ENCODE results near the gene HCN2.

The HCN2 gene

DNA sequence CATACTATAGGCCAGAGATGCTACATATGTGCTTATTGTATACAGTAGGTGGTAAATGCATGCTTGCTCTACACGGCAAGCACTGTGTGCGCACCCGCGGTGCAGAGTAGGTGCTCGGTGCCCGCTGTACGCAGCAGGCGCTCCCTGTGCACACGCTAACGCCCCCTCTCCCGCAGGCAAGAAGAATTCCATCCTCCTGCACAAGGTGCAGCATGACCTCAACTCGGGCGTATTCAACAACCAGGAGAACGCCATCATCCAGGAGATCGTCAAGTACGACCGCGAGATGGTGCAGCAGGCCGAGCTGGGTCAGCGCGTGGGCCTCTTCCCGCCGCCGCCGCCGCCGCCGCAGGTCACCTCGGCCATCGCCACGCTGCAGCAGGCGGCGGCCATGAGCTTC lies 25.9 kb downstream of the HCN2 start:
- no peak overlapping the region for H3K4me3 ChIP-seq (ENCODE audit: low read depth, low read length)
- H3K36me3 ChIP-seq = peaks cover 47% of the 10 kb centered on the region
- TF ChIP-seq CTCF (IDR thresholded peaks at IDR 0.05; ENCODE audit: low read depth, low read length) = no peak
- no peak for DNase-seq
- H3K27ac ChIP-seq = no peak overlapping the region
- no peaks in the 10 kb centered on the region for H3K9me3 ChIP-seq (ENCODE audit: severe bottlenecking)
- no peaks in the 10 kb centered on the region for H3K27me3 ChIP-seq (ENCODE audit: insufficient read depth, low read depth, severe bottlenecking)

GRCh38 chr19:616062-616700 lies 26.5 kb downstream of the HCN2 start:
- H3K36me3 ChIP-seq = peaks cover 47% of the 10 kb centered on the region
- no peak for DNase-seq

DNA sequence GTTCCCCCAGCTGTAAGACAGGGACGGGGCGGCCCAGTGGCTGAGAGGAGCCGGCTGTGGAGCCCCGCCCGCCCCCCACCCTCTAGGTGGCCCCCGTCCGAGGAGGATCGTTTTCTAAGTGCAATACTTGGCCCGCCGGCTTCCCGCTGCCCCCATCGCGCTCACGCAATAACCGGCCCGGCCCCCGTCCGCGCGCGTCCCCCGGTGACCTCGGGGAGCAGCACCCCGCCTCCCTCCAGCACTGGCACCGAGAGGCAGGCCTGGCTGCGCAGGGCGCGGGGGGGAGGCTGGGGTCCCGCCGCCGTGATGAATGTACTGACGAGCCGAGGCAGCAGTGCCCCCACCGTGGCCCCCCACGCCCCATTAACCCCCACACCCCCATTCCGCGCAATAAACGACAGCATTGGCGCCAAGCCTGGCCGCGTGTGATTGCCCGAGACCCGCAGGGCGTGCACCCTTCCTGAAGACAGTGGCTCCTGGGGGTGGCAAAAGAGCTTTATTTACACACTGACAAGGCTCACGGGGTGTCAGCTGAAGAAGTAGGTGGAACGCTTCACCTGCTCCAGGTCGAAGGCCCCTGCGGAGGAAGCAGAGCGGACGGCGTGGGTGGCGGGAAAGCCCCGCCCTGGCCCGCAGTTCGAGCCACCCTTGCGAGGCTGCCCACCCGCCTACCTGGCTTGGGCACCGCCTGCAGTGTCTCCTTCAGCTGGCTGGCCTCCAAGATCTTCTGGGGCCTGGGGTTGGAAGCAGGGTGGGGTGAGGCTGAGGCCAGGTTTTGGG lies 27.3 kb downstream of the HCN2 start:
- TF ChIP-seq CTCF (IDR thresholded peaks at IDR 0.05; ENCODE audit: low read depth, low read length) = no peak
- Histone ChIP-seq H3K27me3 (ENCODE audit: insufficient read depth, low read depth, severe bottlenecking) (no peaks in the 10 kb centered on the region), H3K4me3 (ENCODE audit: low read depth, low read length) (no peak overlapping the region), H3K9me3 (ENCODE audit: severe bottlenecking) (no peaks in the 10 kb centered on the region), H3K36me3 (peaks cover 51% of the 10 kb centered on the region), H3K27ac (no peak overlapping the region)
- no peak for DNase-seq

More at GRCh38 chr19:616062-616700, 26.5 kb downstream of the HCN2 start:
- TF ChIP-seq CTCF (IDR thresholded peaks at IDR 0.05; ENCODE audit: low read depth, low read length) = no peak
- H3K4me3 ChIP-seq (ENCODE audit: low read depth, low read length) = no peak overlapping the region
- H3K9me3 ChIP-seq (ENCODE audit: severe bottlenecking) = no peaks in the 10 kb centered on the region
- H3K27ac ChIP-seq = no peak overlapping the region
- no peaks in the 10 kb centered on the region for H3K27me3 ChIP-seq (ENCODE audit: insufficient read depth, low read depth, severe bottlenecking)

- H3K27ac ChIP-seq = no peak overlapping the region
- TF ChIP-seq CTCF (IDR thresholded peaks at IDR 0.05; ENCODE audit: low read depth, low read length) = no peak
- no peak for DNase-seq
- peaks cover 56% of the 10 kb centered on the region for H3K36me3 ChIP-seq
- no peaks in the 10 kb centered on the region for H3K27me3 ChIP-seq (ENCODE audit: insufficient read depth, low read depth, severe bottlenecking)
- H3K4me3 ChIP-seq (ENCODE audit: low read depth, low read length) = no peak overlapping the region
- H3K9me3 ChIP-seq (ENCODE audit: severe bottlenecking) = no peaks in the 10 kb centered on the region
These were observed 28.0 kb downstream of the HCN2 start for GRCh38 chr19:617551-618246.

DNA sequence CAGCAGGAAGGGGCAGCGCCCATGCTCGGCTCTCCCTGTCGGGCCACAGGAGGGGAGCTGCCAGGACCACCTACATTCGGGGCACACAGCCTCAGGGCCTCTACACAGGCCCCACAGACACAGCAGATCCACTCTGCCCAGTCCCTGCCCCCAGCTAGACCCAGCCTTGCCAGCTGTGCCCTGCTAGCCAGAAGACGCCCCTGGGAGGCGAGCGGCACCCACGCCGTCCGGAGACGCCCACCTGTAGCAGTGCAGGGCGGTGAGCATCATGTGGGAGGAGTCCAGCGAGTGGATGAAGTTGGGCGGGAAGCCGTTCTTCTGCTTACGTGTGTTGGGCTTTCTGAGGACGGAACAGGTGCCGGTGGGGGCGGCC lies 28.6 kb downstream of the HCN2 start:
- peaks cover 55% of the 10 kb centered on the region for H3K36me3 ChIP-seq

More for the DNA sequence above, 28.6 kb downstream of the HCN2 start:
- no peak for TF ChIP-seq CTCF (IDR thresholded peaks at IDR 0.05; ENCODE audit: low read depth, low read length)
- Histone ChIP-seq H3K27me3 (ENCODE audit: insufficient read depth, low read depth, severe bottlenecking) (no peaks in the 10 kb centered on the region), H3K9me3 (ENCODE audit: severe bottlenecking) (no peaks in the 10 kb centered on the region), H3K27ac (no peak overlapping the region), H3K4me3 (ENCODE audit: low read depth, low read length) (no peak overlapping the region)
- DNase-seq = no peak
